HG02938 (cell line): Measurements from ENCODE around the gene C9orf50.
"Not testable (repeated sequence)": the region's sequence is repeated elsewhere in the genome, so short reads cannot be mapped to it uniquely, and the experiment has no call there.

Experiments
- ATAC-seq: cut with Tn5 transposase; IDR thresholded peaks from one replicate; pipeline ENCODE4 v1.9.1; 2021; ENCODE audit warnings: mild to moderate bottlenecking, moderate library complexity; ENCODE audit not compliant: unreplicated experiment

Gene C9orf50, protein sequence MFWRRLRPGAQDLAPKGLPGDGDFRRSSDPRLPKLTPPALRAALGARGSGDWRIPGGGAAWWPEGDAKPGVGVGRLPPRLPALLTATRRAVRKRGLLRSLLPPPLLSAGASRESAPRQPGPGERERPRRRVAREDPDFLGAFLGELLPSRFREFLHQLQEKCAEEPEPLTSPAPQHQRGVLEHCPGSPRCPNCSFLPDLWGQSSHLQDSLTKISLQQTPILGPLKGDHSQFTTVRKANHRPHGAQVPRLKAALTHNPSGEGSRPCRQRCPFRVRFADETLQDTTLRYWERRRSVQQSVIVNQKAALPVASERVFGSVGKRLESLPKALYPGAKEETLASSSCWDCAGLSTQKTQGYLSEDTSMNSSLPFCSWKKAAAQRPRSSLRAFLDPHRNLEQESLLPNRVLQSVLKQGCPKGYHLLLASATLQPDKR

GRCh38 chr9:129620669-129621295 is at the start of gene C9orf50:
TSS of gene C9orf50 (minus strand) at chr9:129621101. CDS start at chr9:129620574, 527 bp downstream.
- no peak for ATAC-seq

GRCh38 chr9:129669946-129670345 is 49.0 kb upstream of the C9orf50 start:
- no peak for ATAC-seq

DNA sequence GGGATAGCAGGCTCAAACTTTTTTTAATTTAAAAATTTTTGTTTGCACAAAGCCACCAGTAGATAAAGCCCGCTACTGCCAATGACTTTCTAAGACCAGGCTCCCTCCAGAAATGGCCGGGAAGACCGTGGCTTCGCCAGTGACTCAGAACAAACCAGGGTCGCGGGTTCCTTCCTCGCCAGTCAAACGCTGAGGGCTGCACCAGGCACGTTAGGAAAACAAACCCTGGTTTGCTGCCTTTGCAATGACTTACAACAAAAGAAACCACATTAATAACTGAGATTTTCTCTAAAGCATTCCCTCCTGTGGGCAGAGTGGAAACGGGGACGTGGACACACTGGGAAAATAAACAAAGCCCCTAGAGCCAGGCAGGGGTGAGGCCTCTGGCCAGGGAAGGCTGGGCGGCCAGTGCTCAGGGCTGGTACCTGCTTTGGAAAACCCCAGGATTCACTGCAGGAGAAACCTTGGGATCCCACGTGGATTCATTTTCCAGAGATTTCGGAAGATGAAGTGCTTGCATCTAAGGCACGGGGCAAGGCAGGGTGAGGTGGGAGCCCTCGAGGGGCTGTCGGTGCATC is 48.3 kb upstream of the C9orf50 start:
- ATAC-seq = no peak

GRCh38 chr9:129667850-129668249 is 46.9 kb upstream of the C9orf50 start:
- no peak for ATAC-seq

DNA sequence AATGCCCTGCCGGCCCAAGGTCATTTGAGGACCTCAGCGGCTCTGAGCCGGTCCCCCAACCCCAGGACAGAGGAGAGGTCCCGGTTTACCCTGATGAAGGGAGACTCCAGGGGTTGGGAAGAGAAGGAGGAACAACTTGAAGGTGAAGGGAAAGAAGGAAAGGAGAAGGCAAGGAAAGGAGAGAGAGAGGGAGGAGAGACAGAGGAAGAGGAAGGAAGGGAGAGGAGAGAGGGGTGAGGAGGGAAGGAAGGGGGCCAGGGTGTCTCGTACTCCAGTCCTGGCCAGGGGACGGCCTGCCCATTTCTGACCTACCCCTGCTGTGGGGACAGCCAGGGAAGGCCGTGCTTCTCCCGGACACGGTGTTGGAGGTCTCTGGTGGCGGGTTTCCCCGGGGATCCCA is 46.5 kb upstream of the C9orf50 start:
- ATAC-seq = no peak

DNA sequence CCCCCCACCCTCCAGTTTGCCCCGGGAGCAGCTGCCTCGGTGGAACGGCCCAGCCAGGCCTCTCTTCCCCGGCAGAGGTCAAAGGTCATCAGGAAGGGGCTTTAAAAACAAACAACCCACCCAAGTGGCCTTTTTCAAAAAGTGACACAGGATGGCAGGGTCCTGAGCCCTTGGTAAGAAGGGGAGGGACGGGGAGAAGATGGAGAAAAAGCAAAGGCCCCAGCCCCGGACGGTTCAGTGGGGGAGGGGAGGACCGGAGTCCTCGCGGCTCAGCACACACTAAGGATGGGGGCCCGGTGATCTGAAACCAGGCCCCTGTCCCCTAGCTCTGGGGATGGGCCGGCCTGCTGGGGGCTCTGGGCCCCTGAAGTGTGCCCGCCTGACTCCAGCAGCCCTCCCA is 45.7 kb upstream of the C9orf50 start:
- no peak for ATAC-seq

DNA sequence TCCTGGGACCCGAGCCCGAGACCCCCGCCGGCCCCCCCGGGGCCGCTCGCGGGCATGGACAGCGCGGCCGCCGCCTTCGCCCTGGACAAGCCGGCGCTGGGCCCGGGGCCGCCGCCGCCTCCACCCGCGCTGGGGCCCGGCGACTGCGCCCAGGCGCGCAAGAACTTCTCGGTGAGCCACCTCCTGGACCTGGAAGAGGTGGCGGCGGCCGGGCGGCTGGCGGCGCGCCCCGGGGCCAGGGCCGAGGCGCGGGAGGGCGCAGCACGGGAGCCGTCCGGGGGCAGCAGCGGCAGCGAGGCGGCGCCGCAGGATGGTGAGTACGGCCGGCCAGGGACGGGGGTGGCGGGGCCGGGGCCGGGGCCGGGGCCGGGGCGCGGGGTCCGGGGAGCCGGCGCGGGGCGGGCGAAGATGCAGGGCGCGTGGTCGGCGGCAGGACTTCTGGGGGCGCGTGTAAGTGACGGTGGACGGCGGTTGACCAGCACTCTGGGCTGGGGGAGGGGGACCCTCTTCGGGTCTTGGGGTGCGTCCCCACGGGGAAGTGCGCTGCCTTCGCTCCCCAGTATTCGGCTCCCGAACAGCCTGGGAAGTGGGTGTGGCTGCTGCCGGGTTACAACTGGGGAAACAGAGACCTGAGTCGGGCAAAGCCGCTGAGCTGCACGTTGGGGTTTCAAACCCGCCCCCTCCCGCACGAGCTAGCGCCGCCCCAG is 45.1 kb upstream of the C9orf50 start:
- no peak for ATAC-seq

DNA sequence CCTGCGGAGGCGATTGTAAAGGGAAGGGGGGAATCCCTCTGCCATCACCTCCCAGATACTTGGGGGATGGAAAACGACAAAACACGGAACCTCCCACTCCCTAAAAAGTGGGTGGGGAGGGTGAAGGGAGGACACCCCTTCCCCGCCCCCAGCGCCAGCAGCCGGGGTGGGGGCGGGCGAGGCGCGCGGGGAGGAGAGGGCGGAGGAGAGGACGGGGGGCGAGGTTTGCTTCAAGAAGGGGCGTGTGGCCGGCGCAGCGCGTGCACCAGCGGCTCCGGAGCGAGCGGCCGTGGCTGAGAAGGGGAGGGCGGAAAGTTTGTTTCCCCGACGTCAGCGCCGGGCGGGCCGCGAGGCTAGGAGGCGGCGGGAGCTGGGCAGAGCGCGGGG is 44.5 kb upstream of the C9orf50 start, which contains the start of gene PRRX2:
TSS of gene PRRX2 (plus strand) at position 259 of the 387 bp plus-strand sequence. CDS start 221 bp downstream, outside the sequence.
- no peak for ATAC-seq

- ATAC-seq = no peak
Observed at GRCh38 chr9:129664746-129665388, 44.0 kb upstream of the C9orf50 start.

GRCh38 chr9:129662239-129662638 is 41.3 kb upstream of the C9orf50 start:
- ATAC-seq = not testable (repeated sequence)

GRCh38 chr9:129661029-129661428 is 40.1 kb upstream of the C9orf50 start:
- no peak for ATAC-seq

DNA sequence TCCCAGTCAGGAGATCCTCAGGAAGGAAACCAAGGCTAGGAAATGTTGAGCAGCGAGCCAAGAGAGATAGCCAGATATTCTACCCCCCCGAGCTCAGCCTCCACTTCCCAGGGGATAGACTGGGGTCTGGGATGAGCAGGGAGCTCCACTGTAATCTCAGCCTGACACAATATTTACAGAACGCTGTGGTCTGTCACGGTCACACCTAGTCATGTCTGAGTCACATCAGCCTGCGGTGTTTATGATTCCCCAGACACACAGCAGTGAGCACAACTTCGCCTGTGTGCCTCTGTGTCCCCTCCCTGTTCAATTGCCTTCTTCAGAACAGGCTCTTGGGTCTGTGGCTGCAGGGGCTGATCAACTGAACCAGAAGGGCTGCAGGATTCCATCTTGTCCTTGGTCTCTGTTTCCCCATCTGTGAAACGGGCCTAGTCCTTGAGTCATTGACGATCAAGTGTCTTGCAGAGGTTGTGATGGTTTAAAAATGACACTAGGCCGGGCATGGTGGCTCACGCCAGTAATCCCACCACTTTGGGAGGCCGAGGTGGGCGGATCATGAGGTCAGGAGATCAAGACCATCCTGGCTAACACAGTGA is 36.0 kb upstream of the C9orf50 start:
- ATAC-seq = no peak

GRCh38 chr9:129655696-129656095 is 34.8 kb upstream of the C9orf50 start:
- ATAC-seq = no peak

- no peak for ATAC-seq
Observed at GRCh38 chr9:129655154-129655553, 34.3 kb upstream of the C9orf50 start.

DNA sequence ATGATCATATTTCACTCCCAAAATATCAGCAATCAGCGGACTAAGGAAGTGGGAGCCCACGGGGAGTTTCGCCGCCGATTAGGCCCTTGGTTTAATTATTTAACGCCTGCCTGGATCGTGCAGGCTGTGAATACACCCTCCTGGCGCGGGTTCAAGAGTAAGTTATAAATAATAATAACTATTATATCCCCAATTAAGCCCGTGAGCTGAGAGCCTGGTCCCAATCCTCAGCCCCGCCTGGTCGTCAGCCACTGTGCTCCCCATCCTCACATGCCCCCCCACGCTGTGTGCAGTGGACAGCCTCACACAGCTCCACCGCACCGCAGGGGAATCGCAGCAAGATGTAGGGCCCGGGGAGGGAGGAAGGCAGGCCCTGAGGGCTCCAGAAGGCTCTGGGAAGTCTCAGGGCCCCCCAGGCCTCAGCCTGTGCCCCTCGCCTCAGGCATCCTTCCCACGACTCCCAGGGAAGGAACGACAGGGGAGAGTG is 33.7 kb upstream of the C9orf50 start:
- ATAC-seq = no peak

DNA sequence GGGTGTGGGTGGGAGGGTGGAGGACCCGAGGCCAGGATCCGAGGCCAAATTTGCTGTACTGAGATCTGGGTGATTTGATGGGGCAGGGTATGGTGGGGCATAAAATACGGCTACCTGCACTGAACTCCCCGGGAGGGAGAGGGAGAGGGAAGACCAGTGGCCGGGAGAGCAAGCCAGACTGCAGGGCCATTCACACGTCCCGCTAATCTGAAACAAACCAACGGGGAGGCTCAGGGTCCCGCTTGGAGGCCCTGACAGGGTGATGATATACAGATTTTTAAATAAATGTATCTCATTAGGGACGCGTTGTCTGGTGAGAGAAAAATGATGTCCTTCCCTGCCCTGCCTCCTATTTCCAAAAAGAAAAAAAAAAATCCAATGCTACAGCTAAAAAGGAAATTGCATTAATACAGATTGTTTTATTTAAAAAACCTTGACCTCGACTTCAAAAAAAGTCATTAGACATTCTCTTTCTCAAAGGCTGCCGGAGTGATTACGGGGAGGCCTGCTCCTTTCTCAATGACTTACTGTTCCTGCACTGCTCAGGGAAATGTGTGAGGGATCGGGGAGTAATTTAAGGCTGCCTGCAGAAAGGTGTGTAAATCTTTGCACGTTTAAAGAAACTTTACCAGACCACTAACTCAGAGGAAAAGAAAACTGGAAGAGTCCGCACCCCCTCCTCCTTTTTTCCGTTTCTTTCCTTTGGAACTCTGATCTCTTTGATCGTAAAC is 33.1 kb upstream of the C9orf50 start:
- no peak for ATAC-seq

GRCh38 chr9:129650680-129651235 is 29.9 kb upstream of the C9orf50 start:
- no peak for ATAC-seq

DNA sequence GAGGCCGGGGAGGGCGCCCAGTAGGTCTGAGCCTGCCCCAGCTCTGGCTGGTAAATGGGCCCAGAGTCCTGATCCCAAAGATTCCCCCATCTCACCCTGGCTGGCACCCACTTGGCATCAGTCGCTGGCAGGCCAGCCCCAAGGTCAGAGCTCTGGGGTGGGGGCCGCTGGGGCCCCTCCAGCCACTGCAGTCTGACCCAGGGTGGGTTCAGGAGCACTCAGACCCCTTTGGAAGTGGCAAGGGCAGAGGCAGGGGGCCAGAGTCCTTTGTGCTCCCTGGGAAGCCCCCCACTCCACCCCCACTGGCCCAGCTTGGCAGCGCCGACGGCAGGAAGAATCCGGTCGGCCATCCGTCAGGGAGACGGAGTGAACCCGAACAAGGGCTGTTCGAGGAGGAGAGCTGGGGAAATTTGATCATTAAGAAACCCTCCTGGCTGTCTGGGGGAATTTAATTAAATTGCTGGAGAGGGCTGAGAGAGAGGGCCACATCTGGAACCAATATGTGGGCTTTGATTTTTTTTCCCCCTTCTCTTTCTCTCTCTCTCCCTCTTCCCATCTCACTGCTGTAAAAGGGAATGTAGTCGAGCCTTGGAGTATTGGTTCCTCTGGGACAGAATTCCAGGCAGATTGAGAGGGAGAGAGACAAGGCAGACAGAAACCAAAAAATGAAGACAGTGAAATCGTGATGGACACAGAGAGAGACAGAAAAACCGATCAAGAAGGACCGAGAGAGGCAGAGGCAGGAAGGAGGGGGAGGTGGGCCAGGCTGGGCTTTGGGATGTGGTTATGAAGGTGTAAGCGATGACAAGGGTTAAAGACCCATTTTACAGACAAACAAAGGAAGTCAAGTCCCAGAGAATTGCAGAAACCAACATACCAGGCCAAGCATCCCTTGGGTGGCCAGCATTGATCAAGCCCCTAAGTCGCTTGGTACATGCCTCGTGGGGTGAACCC is 29.1 kb upstream of the C9orf50 start:
- ATAC-seq = no peak
